ENCODE results near the gene MSGN1.
"Not testable (repeated sequence)": the region's sequence is repeated elsewhere in the genome, so short reads cannot be mapped to it uniquely, and the experiment has no call there.

MSGN1 gene

GRCh38 chr2:17805717-17806363, 10.4 kb upstream of the MSGN1 start:
- no peak for DNase-seq

- DNase-seq: no peak
Observed at GRCh38 chr2:17813010-17813741, 3.1 kb upstream of the MSGN1 start.

GRCh38 chr2:17813742-17814473, 2.4 kb upstream of the MSGN1 start:
- DNase-seq: no peak

- DNase-seq: no peak
Observed at GRCh38 chr2:17814601-17815000, 1.7 kb upstream of the MSGN1 start.

- DNase-seq: no peak
Observed at GRCh38 chr2:17815468-17816184, 634 bp upstream of the MSGN1 start.

DNA sequence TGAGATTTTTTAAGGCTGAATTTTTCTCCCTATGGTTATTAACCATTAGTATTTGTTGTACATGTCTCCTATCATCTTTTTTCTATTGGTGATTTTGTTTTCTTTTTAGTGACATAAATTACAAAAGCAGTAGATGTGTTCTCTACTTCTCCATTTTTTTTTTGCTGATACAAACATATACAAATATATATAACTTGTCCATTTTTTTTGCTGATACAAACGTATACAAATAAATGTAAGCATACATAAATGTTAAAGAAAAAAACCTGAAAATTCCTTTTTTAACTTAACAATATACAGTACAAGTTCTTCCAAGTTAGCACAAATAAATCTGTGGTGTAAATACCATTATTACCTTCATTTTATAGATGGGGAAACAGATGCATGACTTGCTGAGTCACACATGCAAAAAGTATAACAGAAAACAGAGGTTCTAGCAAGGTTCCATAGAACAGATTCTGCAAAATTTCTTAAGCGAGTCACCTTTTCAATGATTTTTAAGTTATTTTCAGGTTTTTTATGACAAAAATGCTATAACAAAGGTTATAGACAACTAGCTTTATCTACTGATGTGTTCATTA, 2.1 kb downstream of the MSGN1 start:
- no peak for DNase-seq

DNA sequence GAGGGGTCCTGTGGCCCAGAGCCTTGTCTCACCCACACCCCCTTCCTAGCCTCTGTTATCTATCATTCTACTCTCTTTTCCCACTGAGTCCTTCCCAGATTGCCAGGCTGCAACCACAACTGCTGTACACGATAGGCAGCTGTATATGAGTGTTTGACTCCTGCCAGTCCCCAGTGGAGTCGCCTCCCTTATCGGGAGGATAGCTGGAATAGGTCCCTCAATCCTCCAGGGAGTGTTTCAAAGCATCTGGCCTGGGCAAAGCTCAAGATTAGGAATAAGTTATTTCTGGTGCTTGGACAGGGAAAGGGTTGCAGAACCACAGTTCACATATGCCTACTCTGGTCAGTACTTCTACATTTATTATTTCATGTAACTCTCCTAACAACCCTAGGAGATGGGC, 4.8 kb downstream of the MSGN1 start:
- no peak for DNase-seq

DNA sequence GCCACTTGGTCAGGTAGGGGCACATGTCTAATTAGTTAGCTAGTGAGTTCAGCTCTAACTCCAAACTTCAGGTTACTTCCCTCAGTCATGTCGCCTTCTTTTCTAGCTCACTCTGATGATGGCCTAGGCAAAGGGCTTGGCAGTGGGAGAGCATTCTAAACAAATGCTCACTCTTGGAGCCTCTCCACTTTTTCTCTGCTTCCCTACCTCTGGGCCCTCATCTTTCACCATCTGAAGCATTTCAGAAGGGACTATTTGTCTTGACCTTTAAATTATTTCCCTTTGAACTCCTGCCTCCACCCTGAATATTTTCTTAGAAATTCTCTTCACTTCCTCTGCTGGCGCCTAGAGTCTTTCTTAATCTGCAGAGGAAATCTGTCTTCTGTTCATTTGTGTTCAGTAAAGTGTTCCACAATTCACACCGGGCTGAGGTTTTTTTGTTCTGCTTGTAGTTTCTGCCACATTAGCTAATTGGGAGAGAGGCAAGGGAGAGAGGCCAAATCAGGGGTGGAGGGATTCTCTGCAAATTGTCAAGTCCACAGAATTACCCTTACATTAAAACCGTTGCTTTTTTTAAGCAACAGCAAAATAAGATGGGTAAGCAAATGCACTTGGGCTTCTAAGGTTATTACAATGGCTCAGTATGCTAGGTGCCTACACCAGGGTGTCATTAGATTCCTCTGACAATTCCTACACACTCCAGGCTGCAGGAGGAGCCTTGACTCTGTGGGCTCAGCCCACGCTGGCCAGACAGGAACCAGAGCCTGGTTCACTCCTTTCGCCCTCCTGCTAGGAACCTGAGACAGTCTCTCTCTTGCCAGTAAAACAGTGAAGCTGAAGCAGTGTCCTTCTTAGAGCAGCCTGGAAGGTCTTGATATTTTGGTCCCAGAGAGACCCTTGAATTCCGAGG, 5.5 kb downstream of the MSGN1 start:
- no peak for DNase-seq

DNA sequence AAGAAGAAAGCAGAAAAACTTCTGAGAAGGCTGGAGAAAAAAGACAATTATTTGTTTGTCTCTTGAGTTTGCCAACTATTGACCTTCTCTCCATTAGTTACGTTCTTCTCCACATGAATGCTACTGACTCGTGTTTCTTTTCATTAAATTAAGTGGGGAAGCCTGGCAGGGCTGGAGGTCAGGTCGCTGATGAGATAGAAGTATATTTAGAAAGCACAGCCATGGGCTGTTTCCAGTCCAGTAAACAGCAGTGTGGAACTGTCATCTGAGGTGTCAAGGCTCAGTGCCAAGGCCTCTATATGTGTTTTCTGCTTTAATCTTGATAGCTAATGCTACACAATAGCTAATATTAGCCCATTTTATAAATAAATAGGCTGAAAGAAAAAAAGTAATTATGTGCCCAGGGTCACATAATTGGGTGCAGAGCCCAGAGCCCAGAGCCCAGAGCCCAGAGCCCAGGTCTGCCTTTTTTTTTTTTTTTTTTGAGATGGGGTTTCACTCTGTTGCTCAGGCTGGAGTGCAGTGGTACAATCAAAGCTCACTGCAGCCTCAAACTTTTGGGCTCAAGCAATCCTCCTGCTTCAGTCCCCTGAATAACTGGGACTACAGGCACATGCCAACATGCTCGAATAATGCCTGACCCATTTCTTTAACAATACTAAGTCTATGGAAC, 6.3 kb downstream of the MSGN1 start:
- DNase-seq: no peak

DNA sequence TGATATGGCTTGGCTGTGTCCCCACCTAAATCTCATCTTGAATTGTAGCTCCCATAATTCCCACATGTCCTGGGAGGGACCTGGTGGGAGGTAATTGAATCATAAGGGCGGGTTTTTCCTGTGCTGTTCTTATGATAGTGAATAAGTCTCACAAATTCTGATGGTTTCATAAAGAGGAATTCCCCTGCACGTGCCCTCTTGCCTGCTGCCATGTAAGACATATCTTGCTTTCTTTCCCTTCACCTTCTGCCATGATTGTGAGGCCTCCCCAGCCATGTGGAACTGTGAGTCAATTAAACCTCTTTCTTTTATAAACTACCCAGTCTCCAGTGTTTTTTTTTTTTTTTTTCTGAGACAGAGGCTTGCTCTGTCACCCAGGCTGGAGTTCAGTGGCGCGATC, 7.4 kb downstream of the MSGN1 start:
- not testable (repeated sequence) for DNase-seq

DNA sequence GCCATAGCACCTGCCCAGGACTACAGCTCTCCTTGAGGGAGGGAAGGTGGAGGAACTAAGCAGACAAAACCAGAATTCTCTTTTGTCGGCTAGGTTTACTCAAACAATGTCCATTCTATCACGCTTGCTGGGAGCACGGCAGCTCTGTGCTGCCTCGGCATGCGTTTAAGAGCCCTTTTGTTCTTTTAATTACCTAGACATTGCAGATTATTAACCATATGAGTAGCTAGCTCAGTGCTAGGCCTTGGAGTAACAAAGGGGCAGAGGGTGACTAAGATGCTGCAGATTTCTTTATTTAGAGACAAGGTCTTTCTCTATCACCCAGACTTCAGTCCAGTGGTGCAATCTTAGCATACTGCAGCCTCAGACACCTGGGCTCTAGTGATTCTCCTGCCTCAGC, 11.1 kb downstream of the MSGN1 start:
- DNase-seq: no peak

- DNase-seq: no peak
Observed at GRCh38 chr2:17827785-17828184, 11.5 kb downstream of the MSGN1 start.

- DNase-seq: peak; percentile 35 to 58
Observed at GRCh38 chr2:17830053-17831034, 14.1 kb downstream of the MSGN1 start.

GRCh38 chr2:17835516-17835915, 19.3 kb downstream of the MSGN1 start:
- no peak for DNase-seq

- DNase-seq: no peak
Observed at GRCh38 chr2:17839959-17840358, 23.7 kb downstream of the MSGN1 start.

- DNase-seq: no peak
Observed at GRCh38 chr2:17843457-17843856, 27.2 kb downstream of the MSGN1 start.

- no peak for DNase-seq
Observed at GRCh38 chr2:17845806-17846205, 29.5 kb downstream of the MSGN1 start.

DNA sequence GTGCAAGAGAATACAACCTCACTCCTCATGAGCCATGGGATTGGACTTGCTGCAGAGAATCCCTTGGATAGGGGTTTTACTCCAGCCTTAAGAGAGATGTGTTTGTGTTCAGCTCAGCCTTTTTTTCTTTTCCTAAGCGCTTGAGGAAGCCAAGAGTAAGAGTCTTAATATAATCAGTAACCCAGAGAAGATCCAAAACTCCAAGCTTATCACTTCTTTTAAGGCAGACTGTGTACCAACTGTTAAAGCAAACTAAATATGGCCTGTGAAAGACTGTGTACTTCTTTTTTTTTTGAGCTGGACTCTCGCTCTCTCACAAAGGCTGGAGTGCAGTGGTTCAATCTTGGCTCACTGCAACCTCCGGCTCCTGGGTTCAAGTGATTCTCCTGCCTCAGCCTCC, 30.4 kb downstream of the MSGN1 start:
- DNase-seq: no peak

- DNase-seq: no peak
Observed at GRCh38 chr2:17847236-17847635, 31.0 kb downstream of the MSGN1 start.

GRCh38 chr2:17849275-17849674, 33.0 kb downstream of the MSGN1 start:
- no peak for DNase-seq

Measured in stimulated activated CD4-positive, alpha-beta T cell treated with anti-CD3 and anti-CD28 coated beads, Interleukin-2, amount 100 ng/mL, for 48 hours (primary cell).